GM23248 (cell line): ENCODE results near the gene PPP1R3F. TPM values are rescaled to one million over a fixed set of nuclear protein-coding genes. Genes with fewer than 3 reads are reported as not detected.

Experiments
- DNase-seq: peaks from one replicate; pipeline ENCODE4 v3.0.0-alpha.2; 2015
- H2AFZ ChIP-seq: fragments of 200-600 bp; sonication (generic); 2 replicates; pipeline ENCODE4 v1.6.1; 2016; ENCODE audit warnings: antibody characterized with exemption
- H3F3A ChIP-seq: fragments of 200-600 bp; sonication (generic); 2 replicates; pipeline ENCODE4 v1.6.1; 2016; ENCODE audit warnings: mild to moderate bottlenecking, antibody characterized with exemption, mixed run types; ENCODE audit not compliant: insufficient read depth
- H3K27ac ChIP-seq: fragments of 200-600 bp; sonication (generic); 2 replicates; pipeline ENCODE4 v1.5.1; 2016; ENCODE audit warnings: mild to moderate bottlenecking
- H3K27me3 ChIP-seq: fragments of 200-600 bp; sonication (generic); replicated peaks from 2 replicates; pipeline ENCODE4 v1.6.1; 2016; ENCODE audit warnings: mild to moderate bottlenecking; ENCODE audit not compliant: insufficient read depth
- H3K36me3 ChIP-seq: fragments of 200-600 bp; sonication (generic); 2 replicates; pipeline ENCODE4 v1.6.1; 2016; ENCODE audit warnings: low read depth, mild to moderate bottlenecking
- H3K4me1 ChIP-seq: fragments of 200-600 bp; sonication (generic); 2 replicates; pipeline ENCODE4 v1.6.1; 2016; ENCODE audit warnings: mild to moderate bottlenecking; ENCODE audit not compliant: insufficient read depth
- H3K4me2 ChIP-seq: fragments of 200-600 bp; sonication (generic); one replicate; pipeline ENCODE4 v1.6.1; 2016; ENCODE audit warnings: mild to moderate bottlenecking; ENCODE audit not compliant: unreplicated experiment
- H3K4me3 ChIP-seq: fragments of 200-600 bp; sonication (generic); 2 replicates; pipeline ENCODE4 v1.5.1; 2016; ENCODE audit warnings: mild to moderate bottlenecking
- H3K79me2 ChIP-seq: fragments of 200-600 bp; sonication (generic); 2 replicates; pipeline ENCODE4 v1.6.1; 2016; ENCODE audit warnings: mild to moderate bottlenecking; ENCODE audit not compliant: insufficient read depth
- H3K9ac ChIP-seq: fragments of 200-600 bp; sonication (generic); 2 replicates; pipeline ENCODE4 v1.6.1; 2016; ENCODE audit warnings: mild to moderate bottlenecking
- H3K9me2 ChIP-seq: fragments of 200-600 bp; sonication (generic); 2 replicates; pipeline ENCODE4 v1.6.1; 2016; ENCODE audit warnings: mixed run types, mild to moderate bottlenecking, moderate library complexity; ENCODE audit not compliant: insufficient read depth
- H3K9me3 ChIP-seq: fragments of 200-600 bp; sonication (generic); one replicate; pipeline ENCODE4 v1.6.1; 2017; ENCODE audit warnings: low read depth
- H4K20me1 ChIP-seq: fragments of 200-600 bp; sonication (generic); 2 replicates; pipeline ENCODE4 v1.6.0; 2016; ENCODE audit not compliant: insufficient read depth
- EZH2 ChIP-seq: fragments of 200-600 bp; sonication (generic); IDR thresholded peaks from 2 replicates; pipeline ENCODE4 v1.6.1; 2018; ENCODE audit warnings: antibody characterized with exemption, mild to moderate bottlenecking; ENCODE audit not compliant: insufficient read depth, poor library complexity, severe bottlenecking
- EZH2phosphoT487 ChIP-seq: fragments of 200-600 bp; sonication (generic); IDR thresholded peaks from 2 replicates; pipeline ENCODE4 v1.6.1; 2018; ENCODE audit warnings: antibody characterized with exemption, moderate library complexity, mild to moderate bottlenecking, low read depth; ENCODE audit not compliant: insufficient read depth
- WGBS, 2 experiments: methylation state at CpG; one replicate each; pipeline ENCODE4 v1.1.6; 2015 to 2017; ENCODE audit warnings: low lambda C conversion rate in 2 of 2, low coverage in 1 of 2; ENCODE audit errors: missing lambda C conversion rate in 2 of 2; 5-methylcytosine and 5-hydroxymethylcytosine counted together
- in situ Hi-C: fragments of 300-500 bp; cut with MboI; formaldehyde crosslinking; loops from 2 replicates; pipeline ENCODE4 v1.15.0; 2020
- polyA plus RNA-seq: library from polyadenylated mRNA; unstranded; fragments of >200 nt; fragmentation: Nextera tagmentation; extraction: Ambion mirVana; gene quantifications from 2 replicates; pipeline ENCODE4 v1.2.1, GENCODE V29; 2016
- total RNA-seq: library from RNA; depleted of rRNA; stranded (reverse); fragments of >200 nt; shearing (Covaris generic); gene quantifications from 2 replicates; pipeline ENCODE4 v1.2.3, GENCODE V29; 2014

PPP1R3F gene
- total and polyA plus RNA-seq, 2 experiments from 2014 or later: 4.4 to 10.6 TPM

DNA sequence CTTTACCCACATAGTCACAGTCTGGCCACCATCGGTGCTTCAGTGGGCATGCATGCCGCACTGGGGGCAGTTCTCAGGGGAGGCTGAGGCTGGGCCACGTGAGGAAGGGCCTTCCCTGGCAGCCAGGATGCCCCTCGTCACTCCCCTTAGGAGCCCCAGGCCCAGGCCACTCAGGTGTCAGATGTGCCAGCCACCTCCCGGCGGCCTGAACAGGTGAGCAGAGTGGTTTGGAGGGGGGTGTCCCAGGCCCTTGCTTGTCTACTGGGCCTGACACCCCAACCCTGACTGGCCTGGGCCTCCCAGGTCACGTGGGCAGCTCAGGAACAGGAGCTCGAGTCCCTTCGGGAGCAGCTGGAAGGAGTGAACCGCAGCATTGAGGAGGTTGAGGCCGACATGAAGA is 22.2 kb upstream of the PPP1R3F start:
- Histone ChIP-seq H2AFZ (no peak overlapping the region), H3K9ac (no peak overlapping the region), H3K27ac (no peak overlapping the region), H3K4me2 (no peak overlapping the region), H3K27me3 (no peaks in the 10 kb centered on the region), H3K79me2 (no peaks in the 10 kb centered on the region), H3K9me2 (no peaks in the 10 kb centered on the region), H3K4me1 (no peaks in the 10 kb centered on the region), H3K9me3 (no peaks in the 10 kb centered on the region), H3K4me3 (no peak overlapping the region), H4K20me1 (no peaks in the 10 kb centered on the region), H3F3A (no peaks in the 10 kb centered on the region), H3K36me3 (no peaks in the 10 kb centered on the region)
- TF ChIP-seq EZH2 (no peak), EZH2phosphoT487 (no peak)
- no peak for DNase-seq
- in situ Hi-C loops: no loop called here
- 98 to 100% methylated on average over 6 to 7 of the region's 11 CpGs for WGBS, 2 experiments

DNA sequence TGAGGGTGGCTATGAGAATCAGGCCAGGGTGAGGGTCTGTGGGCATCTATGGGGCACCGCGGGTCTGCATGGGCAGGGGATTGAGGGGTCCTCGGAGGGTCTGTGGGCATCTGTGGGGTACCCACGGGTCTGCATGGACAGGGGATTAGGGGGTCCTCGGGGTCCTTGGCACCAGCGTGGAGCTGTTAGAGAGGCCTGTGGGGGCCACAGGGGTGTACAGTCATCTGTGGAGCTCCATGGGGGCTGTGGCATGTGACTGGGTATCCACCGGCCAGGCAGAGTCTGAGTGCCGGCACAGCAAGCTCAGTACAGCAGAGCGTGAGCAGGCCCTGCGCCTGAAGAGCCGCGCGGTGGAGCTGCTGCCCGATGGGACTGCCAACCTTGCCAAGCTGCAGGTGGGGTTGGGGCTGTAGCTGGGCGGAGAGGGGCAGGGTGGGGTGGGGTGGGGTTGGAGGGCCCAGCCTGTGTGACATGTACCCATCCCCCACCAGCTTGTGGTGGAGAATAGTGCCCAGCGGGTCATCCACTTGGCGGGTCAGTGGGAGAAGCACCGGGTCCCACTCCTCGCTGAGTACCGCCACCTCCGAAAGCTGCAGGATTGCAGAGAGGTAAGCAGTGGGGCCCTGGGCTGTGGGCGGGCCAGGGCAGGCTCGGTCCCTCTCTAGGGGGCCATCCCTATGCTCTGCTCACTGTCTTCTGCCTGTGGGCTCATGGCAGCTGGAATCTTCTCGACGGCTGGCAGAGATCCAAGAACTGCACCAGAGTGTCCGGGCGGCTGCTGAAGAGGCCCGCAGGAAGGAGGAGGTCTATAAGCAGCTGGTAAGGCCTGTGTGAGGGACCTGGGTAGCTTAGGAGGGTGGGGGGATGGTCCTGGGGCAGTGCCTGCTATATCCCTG is 21.4 kb upstream of the PPP1R3F start:
- Histone ChIP-seq H3K36me3 (no peaks in the 10 kb centered on the region), H3K4me1 (no peaks in the 10 kb centered on the region), H3K4me3 (no peak overlapping the region), H3K9ac (no peak overlapping the region), H3K27ac (no peak overlapping the region), H3K27me3 (no peaks in the 10 kb centered on the region), H2AFZ (no peak overlapping the region), H3K79me2 (no peaks in the 10 kb centered on the region), H4K20me1 (no peaks in the 10 kb centered on the region), H3K9me2 (no peaks in the 10 kb centered on the region), H3K9me3 (no peaks in the 10 kb centered on the region), H3K4me2 (no peak overlapping the region), H3F3A (no peaks in the 10 kb centered on the region)
- in situ Hi-C loops: no loop called here
- DNase-seq: no peak
- TF ChIP-seq EZH2phosphoT487 (no peak), EZH2 (no peak)
- 55 to 94% methylated on average over 6 to 7 of the region's 28 CpGs for WGBS, 2 experiments

DNA sequence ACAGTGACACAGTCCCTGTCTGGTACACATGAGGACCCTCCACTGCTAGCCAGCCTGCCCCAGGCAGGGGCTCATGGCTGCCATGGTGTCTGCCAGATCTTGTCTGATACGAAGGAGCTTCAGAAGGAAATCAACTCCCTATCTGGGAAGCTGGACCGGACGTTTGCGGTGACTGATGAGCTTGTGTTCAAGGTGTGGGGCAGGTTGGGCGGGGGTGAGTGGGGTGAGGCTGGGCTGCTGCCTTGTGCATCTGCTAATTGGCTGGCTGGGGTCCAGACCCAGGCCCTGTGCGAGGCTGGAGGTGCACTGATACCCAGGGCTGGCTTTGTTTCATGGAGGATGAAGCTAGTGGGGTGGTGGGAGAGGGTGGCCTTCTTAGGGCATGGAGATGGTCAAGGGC is 20.5 kb upstream of the PPP1R3F start:
- in situ Hi-C loops: no loop called here
- Histone ChIP-seq H2AFZ (no peak overlapping the region), H3K27me3 (no peaks in the 10 kb centered on the region), H3K9ac (no peak overlapping the region), H3F3A (no peaks in the 10 kb centered on the region), H3K4me3 (no peak overlapping the region), H3K79me2 (no peaks in the 10 kb centered on the region), H3K4me1 (no peaks in the 10 kb centered on the region), H3K27ac (no peak overlapping the region), H3K4me2 (no peak overlapping the region), H3K9me2 (no peaks in the 10 kb centered on the region), H4K20me1 (no peaks in the 10 kb centered on the region), H3K9me3 (no peaks in the 10 kb centered on the region), H3K36me3 (no peaks in the 10 kb centered on the region)
- TF ChIP-seq EZH2phosphoT487 (no peak), EZH2 (no peak)
- WGBS, 2 experiments: 95 to 100% methylated on average over 4 to 5 of the region's 6 CpGs
- no peak for DNase-seq

DNA sequence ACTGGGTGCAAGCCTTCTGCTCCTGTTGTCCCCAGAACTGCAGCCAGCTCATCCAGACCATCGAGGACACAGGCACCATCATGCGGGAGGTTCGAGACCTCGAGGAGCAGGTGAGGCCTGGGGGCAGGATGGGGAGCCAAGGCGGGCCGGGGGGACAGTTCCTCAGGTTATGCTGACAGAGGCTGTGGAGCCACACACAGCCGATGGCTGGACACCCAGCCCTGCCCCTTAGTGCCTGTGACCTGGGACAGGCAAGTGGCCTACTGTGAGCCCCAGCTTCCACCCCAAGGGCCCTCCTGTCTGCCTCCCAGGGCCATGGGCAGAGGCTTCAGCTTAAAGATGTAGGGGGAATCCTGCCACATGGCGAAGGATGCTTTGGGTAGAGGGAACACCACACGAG is 20.0 kb upstream of the PPP1R3F start:
- Histone ChIP-seq H3K9ac (no peak overlapping the region), H2AFZ (no peak overlapping the region), H3K27ac (no peak overlapping the region), H3K4me3 (no peak overlapping the region), H3K27me3 (no peaks in the 10 kb centered on the region), H3K9me2 (no peaks in the 10 kb centered on the region), H3K4me2 (no peak overlapping the region), H3K4me1 (no peaks in the 10 kb centered on the region), H3K79me2 (no peaks in the 10 kb centered on the region), H3K36me3 (no peaks in the 10 kb centered on the region), H4K20me1 (no peaks in the 10 kb centered on the region), H3F3A (no peaks in the 10 kb centered on the region), H3K9me3 (no peaks in the 10 kb centered on the region)
- in situ Hi-C loops: no loop called here
- 50 to 72% methylated on average over 2 to 3 of the region's 9 CpGs for WGBS, 2 experiments
- no peak for TF ChIP-seq EZH2phosphoT487
- TF ChIP-seq EZH2: no peak
- DNase-seq: no peak
